ENCODE results near the gene MYOM1.
A peak's percentile ranks its signal among the peaks of the same experiment; 100 is the strongest.

MYOM1 gene

DNA sequence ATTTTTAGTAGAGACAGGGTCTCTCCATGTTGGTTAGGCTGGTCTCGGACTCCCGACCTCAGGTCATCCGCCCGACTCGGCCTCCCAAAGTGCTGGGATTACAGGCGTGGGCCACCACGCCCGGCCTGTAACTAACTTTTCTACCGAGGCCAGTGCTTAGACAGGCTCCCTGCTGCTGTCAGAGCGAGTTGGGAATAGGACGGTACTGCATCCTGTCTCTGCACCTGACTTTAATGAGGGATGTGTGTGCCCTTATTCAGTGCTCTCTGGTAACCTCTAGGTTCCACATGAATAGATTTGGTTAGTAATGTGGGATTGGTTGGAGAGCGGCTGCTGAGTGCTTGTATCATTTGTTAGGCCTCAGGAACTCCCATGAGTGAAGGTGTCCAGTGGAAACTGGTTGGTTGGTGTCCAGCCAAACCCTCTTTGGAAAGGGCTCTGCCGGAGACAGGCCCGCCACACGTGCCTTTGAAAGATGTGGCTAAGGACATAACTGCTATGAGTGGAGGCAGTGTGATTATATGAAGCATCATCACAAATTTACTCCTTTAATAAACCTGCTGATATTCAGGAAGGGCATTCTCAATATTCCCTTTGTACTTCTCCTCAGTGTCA, 36.6 kb downstream of the MYOM1 start:
- DNase-seq = no peak

GRCh38 chr18:3180325-3180724, 39.4 kb downstream of the MYOM1 start:
- DNase-seq = no peak

DNA sequence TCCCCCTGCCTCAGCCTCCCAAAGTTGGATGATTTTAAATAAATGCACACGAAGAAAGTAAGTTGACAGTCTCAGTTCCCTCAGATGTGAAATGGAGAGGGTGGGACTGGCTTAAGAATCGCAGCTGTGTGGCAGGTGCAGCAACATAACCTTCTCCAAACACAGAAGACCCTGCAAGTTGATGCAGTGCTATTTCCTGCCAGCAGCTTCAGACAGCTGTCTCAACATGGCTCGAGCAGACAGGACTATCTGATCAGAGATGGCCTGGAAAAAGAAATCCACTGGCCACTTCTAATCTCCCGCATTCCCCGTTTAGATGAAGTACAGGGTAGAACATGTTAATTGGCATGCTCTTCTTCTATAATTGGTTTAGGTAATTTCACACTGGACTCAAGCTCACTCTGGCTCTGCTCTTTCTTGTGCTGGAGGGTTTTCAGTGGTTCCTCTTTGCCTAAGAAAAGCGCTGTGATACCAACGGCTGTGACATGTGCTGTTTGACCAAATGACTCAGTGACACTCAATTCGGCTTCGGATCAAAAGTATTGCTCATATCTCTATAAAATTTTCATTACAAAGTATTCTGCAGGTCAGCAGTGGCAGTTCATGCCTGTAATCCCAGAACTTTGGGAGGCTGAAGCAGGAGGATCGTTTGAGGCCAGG, 40.2 kb downstream of the MYOM1 start:
- no peak for DNase-seq

DNA sequence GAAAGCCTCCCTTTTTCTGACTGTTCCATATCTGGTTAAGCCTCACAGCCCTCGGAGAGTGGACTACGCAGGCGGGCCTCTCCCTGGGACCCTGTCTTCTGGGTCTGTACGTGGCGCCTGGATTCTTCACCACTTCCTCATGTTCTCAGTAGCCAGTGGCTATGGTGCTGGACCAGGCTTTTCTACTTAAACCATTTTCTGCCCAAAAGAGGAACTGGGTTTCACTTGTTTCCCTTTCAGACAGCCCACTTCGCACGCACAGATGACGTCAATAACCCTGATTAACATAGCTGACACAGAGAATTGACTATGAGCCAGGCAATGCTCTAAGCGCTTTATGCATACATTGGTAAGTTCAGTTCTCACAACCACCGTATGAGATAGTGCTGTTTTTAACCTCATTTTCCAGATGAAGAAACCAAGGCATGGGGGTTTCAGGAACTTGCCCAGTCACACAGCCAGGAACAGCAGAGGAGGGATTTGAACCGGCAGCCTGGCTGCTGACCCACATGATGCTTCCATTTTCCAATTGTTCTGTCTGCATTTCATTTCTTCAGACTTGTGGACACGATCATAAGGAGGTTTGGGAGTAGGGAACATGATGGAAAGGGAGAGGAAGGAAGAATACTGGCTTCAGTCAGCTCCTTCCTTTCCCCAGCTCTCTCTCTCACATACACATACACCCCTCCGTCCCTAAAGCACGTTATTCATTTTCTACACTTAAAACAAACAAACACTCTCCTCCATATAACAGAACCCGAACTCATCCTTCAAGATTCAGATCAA, 41.7 kb downstream of the MYOM1 start:
- DNase-seq = no peak

GRCh38 chr18:3175195-3175758, 44.5 kb downstream of the MYOM1 start:
- no peak for DNase-seq

GRCh38 chr18:3172097-3172496, 47.7 kb downstream of the MYOM1 start:
- DNase-seq = no peak

- DNase-seq = no peak
Measured at GRCh38 chr18:3171631-3172030, 48.1 kb downstream of the MYOM1 start.

DNA sequence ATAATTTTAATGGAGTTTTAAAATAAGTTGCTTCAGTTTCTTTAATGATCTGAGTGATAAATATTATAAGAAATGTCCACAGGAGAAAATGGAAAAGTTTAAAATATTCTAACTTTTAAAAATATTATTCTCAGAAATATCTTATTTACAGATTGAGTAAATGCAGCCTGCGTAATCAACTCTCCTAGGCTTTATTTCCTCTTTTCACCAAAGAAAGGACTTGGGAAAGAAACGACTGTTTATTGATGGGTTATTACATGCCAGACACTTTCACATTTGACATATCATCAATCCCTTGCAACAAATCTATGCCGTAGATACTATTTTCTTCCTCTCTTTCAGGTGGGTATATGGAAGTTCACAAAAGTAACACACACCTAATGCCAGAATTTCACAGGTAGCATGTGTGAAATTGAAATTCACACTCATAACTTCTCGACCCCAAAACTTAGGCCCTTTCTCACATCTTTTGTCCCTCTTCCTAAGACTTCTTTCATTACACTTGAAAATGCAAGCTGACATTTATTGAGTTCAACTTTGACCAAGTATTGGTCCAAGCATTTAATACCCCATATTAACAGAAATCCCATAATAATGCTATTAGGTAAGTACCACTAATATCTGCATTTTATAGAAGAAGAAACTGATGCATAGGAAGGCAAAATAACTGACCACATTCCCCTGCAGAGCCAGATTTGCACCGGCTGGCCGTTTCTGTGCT, 49.2 kb downstream of the MYOM1 start:
- DNase-seq = no peak

GRCh38 chr18:3164381-3164780, 55.4 kb downstream of the MYOM1 start:
- DNase-seq = no peak

GRCh38 chr18:3163968-3164367, 55.8 kb downstream of the MYOM1 start:
- DNase-seq = no peak

DNA sequence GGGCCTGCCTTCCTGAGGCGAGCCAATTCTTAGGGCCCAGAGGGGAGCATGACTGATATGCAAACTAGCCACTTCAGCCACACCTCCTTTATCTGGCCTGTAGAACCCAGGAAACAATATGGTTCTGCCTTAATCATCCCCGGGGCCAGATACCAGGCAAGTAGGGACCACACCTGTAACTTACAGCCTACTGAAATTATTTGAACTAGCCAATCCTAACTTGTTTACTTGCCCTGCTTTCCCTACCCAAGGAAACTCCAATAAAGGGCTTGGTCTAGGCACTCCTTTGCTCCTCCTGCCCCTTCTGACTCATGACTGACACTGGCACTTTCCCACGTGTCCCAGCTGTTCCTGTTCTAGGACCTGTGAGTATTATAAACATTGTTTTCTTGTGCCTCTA, 57.6 kb downstream of the MYOM1 start:
- no peak for DNase-seq

- DNase-seq = no peak
Measured at GRCh38 chr18:3159830-3160229, 59.9 kb downstream of the MYOM1 start.

DNA sequence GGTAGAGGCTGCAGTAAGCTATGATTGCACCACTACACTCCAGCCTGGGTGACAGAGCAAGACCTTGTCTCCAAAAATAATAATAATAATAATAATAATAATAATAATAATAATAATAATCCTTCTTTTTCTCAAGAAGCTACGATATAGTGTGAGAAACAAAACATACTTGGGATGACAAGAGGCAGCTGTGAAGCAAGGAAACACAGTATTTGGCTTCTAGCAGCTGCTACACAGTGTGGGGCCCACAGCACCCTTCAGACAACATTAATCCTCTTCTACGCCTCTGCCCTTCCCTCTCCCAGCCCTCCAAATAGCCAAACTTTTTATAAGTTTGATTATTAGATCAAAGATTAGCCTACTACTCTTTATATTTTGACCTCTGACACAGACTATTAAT, 62.2 kb downstream of the MYOM1 start:
- no peak for DNase-seq

DNA sequence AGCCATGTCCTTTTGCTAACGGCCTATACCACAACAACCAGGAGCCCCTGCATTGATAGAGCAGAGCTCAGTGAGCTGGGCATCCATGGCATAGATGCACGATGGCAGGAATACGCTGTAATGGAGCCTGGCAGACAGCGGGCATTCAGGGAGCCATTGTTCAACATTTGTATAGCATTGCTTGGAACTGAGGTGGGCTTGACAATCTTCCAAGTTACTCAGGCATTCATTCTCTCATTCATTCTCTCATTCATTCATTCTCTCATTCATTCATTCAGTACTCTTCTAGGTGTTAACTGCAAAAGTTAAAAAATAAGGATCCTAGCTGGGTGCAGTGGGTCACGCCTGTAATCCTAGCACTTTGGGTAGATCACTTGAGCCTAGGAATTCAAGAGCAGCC, 62.7 kb downstream of the MYOM1 start:
- no peak for DNase-seq

DNA sequence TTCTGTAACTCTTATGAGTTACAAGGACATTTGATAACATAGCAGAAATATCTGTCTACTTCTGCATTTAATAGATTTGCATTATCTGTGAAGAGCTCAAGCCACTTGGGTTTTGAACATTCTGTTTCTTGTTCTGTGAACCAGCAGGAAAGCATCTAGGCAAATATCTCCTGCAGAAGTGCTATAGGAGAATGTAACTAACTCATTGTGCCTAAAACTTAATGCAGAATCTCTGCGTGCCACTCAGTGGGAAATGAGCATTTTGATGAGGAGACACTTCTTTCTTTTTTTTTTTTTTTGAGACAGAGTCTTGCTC, 63.5 kb downstream of the MYOM1 start:
- no peak for DNase-seq

- no peak for DNase-seq
Measured at GRCh38 chr18:3154214-3154613, 65.6 kb downstream of the MYOM1 start.

GRCh38 chr18:3153107-3153704, 66.6 kb downstream of the MYOM1 start:
- no peak for DNase-seq

DNA sequence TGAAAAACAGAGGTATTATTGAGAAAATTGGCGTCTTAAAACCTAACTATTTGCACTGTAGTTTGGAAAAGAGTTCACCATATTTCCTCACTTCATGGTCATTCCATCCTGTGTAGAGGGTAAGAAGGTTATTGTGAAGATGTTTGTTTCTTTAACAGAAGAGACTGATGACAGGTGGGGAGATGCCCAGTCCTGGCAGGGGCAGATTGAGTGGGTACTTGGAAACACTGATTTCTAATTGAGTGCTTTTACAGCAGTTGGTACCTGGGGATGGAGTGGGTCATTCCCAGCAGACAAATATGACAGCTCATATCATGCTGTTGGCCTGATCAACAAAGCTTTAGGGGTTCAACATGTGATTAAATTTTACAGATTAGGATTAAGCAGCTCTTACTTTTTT, 67.5 kb downstream of the MYOM1 start:
- no peak for DNase-seq

- DNase-seq = peak; percentile 31
Measured at GRCh38 chr18:3151399-3152264, 68.1 kb downstream of the MYOM1 start.

DNA sequence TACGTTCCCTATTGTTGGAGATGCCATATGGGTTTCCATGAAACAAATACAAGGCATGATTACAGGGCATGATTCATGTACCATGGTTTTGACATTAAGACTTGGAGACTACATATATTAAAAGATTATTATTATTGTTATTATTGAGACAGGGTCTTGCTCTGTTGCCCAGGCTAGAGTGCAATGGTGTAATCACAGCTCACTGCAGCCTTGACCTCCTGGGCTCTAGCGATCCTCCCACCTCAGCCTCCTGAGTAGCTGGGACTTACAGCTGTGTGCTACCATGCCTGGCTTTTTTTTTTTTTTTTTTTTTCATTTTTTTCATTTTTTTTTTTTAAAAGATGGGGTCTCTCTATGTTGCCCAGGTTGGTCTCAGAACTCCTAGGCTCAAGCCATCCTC, 69.1 kb downstream of the MYOM1 start:
- no peak for DNase-seq

- DNase-seq = no peak
Measured at GRCh38 chr18:3150274-3150673, 69.5 kb downstream of the MYOM1 start.

DNA sequence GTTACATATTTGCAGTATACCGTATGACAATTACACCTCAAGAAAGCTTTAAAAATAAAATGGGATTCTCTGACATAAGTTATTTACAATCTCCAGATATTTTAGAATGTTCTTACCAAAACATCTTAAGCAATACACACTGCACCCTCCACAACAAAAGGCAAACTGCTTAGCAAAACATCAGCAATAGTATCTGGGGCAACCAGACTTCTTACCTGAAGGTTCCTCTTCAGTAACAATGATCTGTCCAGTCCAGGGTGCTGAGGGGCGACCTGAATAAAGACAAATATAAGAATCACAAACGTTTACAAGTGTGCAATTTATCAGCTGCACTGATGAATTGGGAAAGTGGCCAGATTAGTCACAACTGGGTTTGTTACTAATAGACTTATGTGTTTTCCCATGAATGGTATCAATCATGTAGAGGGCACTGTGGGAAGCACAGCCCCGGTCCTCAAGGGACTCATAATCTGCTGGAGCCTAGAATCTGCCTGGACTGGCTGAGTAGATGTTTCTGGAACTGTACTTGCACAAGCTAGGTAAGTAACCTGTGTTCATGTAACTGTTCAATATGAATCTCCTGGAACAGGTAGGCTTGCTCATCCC, 70.7 kb downstream of the MYOM1 start:
- peak; percentile 3 for DNase-seq
